ENCODE measurements around the gene TXNIP.

The TXNIP gene

GRCh38 chr1:145979746-145980456, 16.5 kb downstream of the TXNIP start:
- TF ChIP-seq, protein P1, sequence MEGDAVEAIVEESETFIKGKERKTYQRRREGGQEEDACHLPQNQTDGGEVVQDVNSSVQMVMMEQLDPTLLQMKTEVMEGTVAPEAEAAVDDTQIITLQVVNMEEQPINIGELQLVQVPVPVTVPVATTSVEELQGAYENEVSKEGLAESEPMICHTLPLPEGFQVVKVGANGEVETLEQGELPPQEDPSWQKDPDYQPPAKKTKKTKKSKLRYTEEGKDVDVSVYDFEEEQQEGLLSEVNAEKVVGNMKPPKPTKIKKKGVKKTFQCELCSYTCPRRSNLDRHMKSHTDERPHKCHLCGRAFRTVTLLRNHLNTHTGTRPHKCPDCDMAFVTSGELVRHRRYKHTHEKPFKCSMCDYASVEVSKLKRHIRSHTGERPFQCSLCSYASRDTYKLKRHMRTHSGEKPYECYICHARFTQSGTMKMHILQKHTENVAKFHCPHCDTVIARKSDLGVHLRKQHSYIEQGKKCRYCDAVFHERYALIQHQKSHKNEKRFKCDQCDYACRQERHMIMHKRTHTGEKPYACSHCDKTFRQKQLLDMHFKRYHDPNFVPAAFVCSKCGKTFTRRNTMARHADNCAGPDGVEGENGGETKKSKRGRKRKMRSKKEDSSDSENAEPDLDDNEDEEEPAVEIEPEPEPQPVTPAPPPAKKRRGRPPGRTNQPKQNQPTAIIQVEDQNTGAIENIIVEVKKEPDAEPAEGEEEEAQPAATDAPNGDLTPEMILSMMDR (IDR thresholded peaks at IDR 0.05; ENCODE audit: insufficient read depth, low read length, missing control alignments) = no peak
- POLR2A ChIA-PET = interaction anchor here (0.8 to 2.8 kb wide), 8 partner anchors 9 to 88 kb away, joined by 3 to 15 read pairs (median 4); partner anchors contain the start of genes ANKRD34A, LIX1L and POLR3GL
- DNase-seq (ENCODE audit: low read depth, low spot score) = no peak

DNA sequence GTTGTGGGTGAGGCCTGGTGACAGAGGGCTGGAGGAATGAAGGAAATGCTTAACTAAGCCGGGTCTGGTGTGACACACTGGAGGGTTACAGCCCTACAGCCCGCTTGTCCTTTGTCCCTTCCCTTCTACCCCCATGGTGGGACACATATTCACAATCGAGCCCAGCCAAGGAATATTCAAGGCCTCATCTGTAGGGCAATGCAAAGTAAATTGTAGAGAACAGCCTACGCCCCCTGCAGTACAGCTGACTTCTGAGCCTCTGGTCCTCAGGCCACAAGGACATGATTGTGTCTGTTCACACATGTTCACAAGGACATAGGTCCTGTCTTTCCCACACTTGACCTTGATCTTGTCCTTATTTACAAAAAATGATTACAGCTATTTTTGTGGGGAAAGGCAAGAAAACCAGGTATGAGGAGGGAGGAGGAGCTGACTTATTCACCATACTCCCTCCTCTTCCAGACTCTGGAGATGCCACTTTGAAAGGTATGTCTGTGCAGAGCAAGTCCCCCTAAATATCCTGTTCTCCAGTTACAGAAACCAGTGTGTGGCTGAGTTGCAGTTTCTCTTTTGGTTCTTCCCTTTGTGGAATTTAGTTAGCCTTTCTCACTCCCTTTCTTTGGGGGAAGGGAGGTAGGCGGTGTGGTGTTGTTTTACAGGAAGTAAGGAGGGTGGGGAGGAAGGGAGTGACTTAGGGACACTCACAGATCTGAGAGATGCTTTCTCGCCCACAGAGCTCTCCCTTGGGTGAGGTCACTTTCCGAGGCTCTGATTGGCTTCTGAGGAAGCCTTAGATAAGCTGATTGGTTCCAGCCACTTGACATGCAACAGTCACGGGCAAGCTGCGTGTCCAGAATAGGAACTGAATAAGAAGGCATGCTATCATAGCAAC, 17.3 kb downstream of the TXNIP start:
- H3K4me3 ChIP-seq (ENCODE audit: low read depth, low read length) = peak overlapping the region; percentile 31
- DNase-seq (ENCODE audit: low read depth, low spot score) = peak; percentile 100

More at GRCh38 chr1:145979746-145980456, 16.5 kb downstream of the TXNIP start:
- H3K4me3 ChIP-seq (ENCODE audit: low read depth, low read length) = no peak overlapping the region
- CTCF ChIA-PET = interaction anchor here (0.7 to 24.4 kb wide), 14 partner anchors 12 to 153 kb away, joined by 3 to 787 read pairs (median 8); partner anchors contain the start of genes ANKRD34A, HJV, ITGA10 and NUDT17

DNA sequence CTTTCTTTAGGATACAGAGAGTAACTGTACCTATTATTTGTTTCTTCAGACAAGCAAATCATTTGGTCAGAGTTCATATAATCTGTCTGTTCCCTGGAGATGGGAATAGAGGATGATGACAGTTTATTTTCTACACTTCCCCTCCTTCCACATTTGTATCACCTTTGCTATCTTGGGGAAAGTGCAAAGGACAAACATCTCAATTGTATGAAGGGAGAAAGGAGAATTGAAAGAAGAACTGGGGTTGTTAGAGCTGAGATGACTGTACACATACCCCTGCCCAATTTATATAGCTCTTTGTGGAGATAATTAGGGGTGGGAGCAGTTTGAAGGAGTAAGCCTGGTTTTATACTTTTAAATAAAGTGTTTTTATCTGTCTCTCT, 17.9 kb downstream of the TXNIP start:
- POLR2A ChIA-PET = interaction anchor here (1.1 to 2.8 kb wide), 4 partner anchors 12 to 28 kb away, joined by 3 to 15 read pairs (median 10); partner anchors contain the start of genes ANKRD34A, LIX1L and POLR3GL
- TF ChIP-seq, protein P1 (IDR thresholded peaks at IDR 0.05; ENCODE audit: insufficient read depth, low read length, missing control alignments) = no peak
- no peak for DNase-seq (ENCODE audit: low read depth, low spot score)
- CTCF ChIA-PET = interaction anchor here (1.3 to 24.4 kb wide), 18 partner anchors 12 to 134 kb away, joined by 3 to 787 read pairs (median 8); partner anchors contain the start of genes ANKRD34A, HJV, ITGA10 and LIX1L
- peak overlapping the region; percentile 31; the same call in 1 of the 2 replicates for H3K4me3 ChIP-seq (ENCODE audit: low read depth, low read length)

More for the DNA sequence above, 17.3 kb downstream of the TXNIP start:
- ChIA-PET POLR2A (interaction anchor here (0.6 to 2.8 kb wide), 8 partner anchors 10 to 87 kb away, joined by 3 to 15 read pairs (median 4); partner anchors contain the start of genes ANKRD34A, LIX1L and POLR3GL), CTCF (interaction anchor here (0.7 to 24.4 kb wide), 18 partner anchors 13 to 153 kb away, joined by 3 to 787 read pairs (median 6); partner anchors contain the start of genes ANKRD34A, HJV, ITGA10 and NUDT17)
- TF ChIP-seq, protein P1 (IDR thresholded peaks at IDR 0.05; ENCODE audit: insufficient read depth, low read length, missing control alignments) = peak; percentile 42

DNA sequence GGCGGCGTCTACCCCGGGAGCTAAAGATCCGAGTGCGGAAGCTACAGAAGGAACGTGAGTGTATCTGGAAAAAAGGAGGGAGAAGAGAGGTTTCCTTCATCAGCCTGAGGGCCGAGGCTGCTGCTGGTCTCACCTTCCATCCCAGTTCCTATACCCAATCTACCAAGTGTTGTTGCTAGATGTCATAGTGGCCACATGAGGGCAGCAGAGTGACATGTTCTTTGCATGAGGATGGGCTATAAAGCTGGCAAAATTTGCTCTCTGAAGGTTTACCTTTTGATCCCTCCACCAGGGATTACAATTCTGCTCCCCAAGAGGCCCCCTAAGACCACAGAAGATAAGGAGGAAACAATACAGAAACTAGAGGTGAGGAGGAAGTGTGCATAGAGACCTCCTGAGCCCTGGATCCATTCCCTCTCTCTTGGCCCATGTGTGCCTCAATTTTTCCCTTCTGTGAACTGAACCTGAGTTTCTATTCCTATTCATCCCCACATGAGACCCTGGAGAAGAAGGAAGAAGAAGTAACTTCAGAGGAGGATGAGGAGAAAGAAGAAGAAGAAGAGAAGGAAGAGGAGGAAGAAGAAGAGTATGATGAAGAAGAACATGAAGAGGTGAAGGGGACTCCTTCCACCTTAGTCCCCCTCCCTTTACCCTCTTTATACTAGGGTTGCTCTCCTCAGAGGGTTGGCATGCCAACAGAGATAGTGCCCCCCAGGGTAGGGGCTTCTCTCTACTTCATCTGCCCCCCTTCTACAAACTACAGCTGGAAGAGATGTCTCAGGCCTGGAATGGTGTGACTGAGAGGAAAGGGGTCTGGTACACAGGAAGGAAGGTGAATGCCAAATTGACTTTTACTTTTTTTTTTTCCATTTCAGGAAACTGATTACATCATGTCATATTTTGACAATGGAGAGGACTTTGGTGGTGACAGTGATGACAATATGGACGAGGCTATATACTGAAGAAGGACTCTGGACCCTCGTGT, 18.6 kb downstream of the TXNIP start:
- POLR2A ChIA-PET = interaction anchor here (0.6 to 2.8 kb wide), 4 partner anchors 13 to 60 kb away, joined by 3 to 15 read pairs (median 6); partner anchors contain the start of genes ANKRD34A and POLR3GL
- TF ChIP-seq, protein P1 (IDR thresholded peaks at IDR 0.05; ENCODE audit: insufficient read depth, low read length, missing control alignments) = peak; percentile 81
- CTCF ChIA-PET = interaction anchor here (0.8 to 24.4 kb wide), 28 partner anchors 12 to 231 kb away, joined by 3 to 787 read pairs (median 6); partner anchors contain the start of genes ANKRD34A, HJV, ITGA10 and LIX1L
- no peak overlapping the region for H3K4me3 ChIP-seq (ENCODE audit: low read depth, low read length)
- no peak for DNase-seq (ENCODE audit: low read depth, low spot score)

GRCh38 chr1:145977016-145977415, 19.4 kb downstream of the TXNIP start:
- POLR2A ChIA-PET = interaction anchor here (0.6 to 1.1 kb wide), 2 partner anchors 30 to 61 kb away, joined by 3 read pairs; no protein-coding TSS in a partner anchor
- TF ChIP-seq, protein P1 (IDR thresholded peaks at IDR 0.05; ENCODE audit: insufficient read depth, low read length, missing control alignments) = no peak

More at GRCh38 chr1:145977016-145977415, 19.4 kb downstream of the TXNIP start:
- CTCF ChIA-PET = interaction anchor here (0.8 to 24.4 kb wide), 26 partner anchors 11 to 230 kb away, joined by 3 to 787 read pairs (median 6); partner anchors contain the start of genes ANKRD34A, HJV, LIX1L and NUDT17
- no peak for DNase-seq (ENCODE audit: low read depth, low spot score)
- H3K4me3 ChIP-seq (ENCODE audit: low read depth, low read length) = no peak overlapping the region
